Kidney (tissue), 14 donors: ENCODE results near the gene NOP14. TPM values are rescaled to one million over a fixed set of nuclear protein-coding genes. Genes with fewer than 3 reads are reported as not detected.

ENCODE experiments used
- DNase-seq, 5 donors: peaks; one replicate each; pipeline ENCODE4 v3.0.0-alpha.2; 2013 to 2020
- FAIRE-seq: peaks from 2 replicates; lab custom pipeline; 2012; peaks lifted over from hg19 to GRCh38; lab: Jason Lieb, UNC
- H3K27ac ChIP-seq, 2 donors: one replicate each; pipeline ENCODE4 v1.7.0; 2013; ENCODE audit warnings: low read depth in 2 of 2, low read length in 2 of 2, inconsistent platforms in 1 of 2
- H3K27me3 ChIP-seq: one replicate; pipeline ENCODE4 v1.7.1; 2013; ENCODE audit warnings: low read length, inconsistent platforms; ENCODE audit not compliant: control insufficient read depth, insufficient read depth
- H3K36me3 ChIP-seq, 3 donors: one replicate each; pipeline versions ENCODE4 v1.7.0 to v1.7.1; 2013; ENCODE audit warnings: low read length in 3 of 3, control low read depth in 1 of 3, inconsistent platforms in 1 of 3; ENCODE audit not compliant: insufficient read depth in 3 of 3, control insufficient read depth in 2 of 3
- H3K4me1 ChIP-seq, 3 donors: one replicate each; pipeline versions ENCODE4 v1.7.0 to v1.7.1; 2013; ENCODE audit warnings: low read length in 3 of 3, inconsistent platforms in 1 of 3, low read depth in 1 of 3; ENCODE audit not compliant: control insufficient read depth in 2 of 3, insufficient read depth in 2 of 3
- H3K4me3 ChIP-seq, 3 donors: one replicate each; pipeline versions ENCODE4 v1.7.0 to v1.8.1; 2013; ENCODE audit warnings: low read length in 3 of 3, control low read depth in 1 of 3, inconsistent platforms in 1 of 3
- H3K9ac ChIP-seq, 3 donors: one replicate each; pipeline versions ENCODE4 v1.7.0 to v1.7.1; 2013; ENCODE audit warnings: low read length in 3 of 3, control low read depth in 1 of 3, inconsistent platforms in 1 of 3
- H3K9me3 ChIP-seq, 3 donors: one replicate each; pipeline versions ENCODE4 v1.7.0 to v1.7.1; 2013; ENCODE audit warnings: low read length in 3 of 3, control low read depth in 1 of 3, inconsistent platforms in 1 of 3; ENCODE audit not compliant: control insufficient read depth in 2 of 3, insufficient read depth in 1 of 3
- intact Hi-C: fragments of 100-400 bp; cut with DNase I; formaldehyde crosslinking; loops from one replicate; pipeline ENCODE4 v1.11.1; 2022
- polyA plus RNA-seq: library from polyadenylated mRNA; stranded (reverse); fragments of 350-450 nt; fragmentation: Illumina TruSeq; extraction: RNeasy Lipid Tissue Mini Kit (QIAGEN cat#74804); gene quantifications from one replicate; pipeline ENCODE4 v1.2.3, GENCODE V29; 2014; ENCODE audit warnings: low read depth, low replicate concordance; ENCODE audit not compliant: insufficient read depth
- total RNA-seq: library from RNA; stranded (reverse); fragmentation: NEBNext Ultra II Directional; extraction: Animal tissue kit (Norgen Biotek cat#: 25700); gene quantifications from one replicate; pipeline ENCODE4 v1.2.1, GENCODE V29; 2021
- TF ChIP-seq, protein P1 (sequence below): IDR thresholded peaks from 3 replicates; pipeline ENCODE4 v1.5.1; 2012; ENCODE audit warnings: mild to moderate bottlenecking, moderate library complexity, borderline replicate concordance; ENCODE audit not compliant: insufficient read depth; ENCODE audit errors: extremely low read depth
- donor health status: control.
- donor health status: control.
- donor health status: control.
- donor health status: control.
- donor health status: control.
- donor health status: DM: yes; HTN: yes; CAD: no.
- donor health status: Normal renal cell carcinoma (clear cell type).

The NOP14 gene
- total and polyA plus RNA-seq, 2 donors from 2014 or later, result 15.1 to 22.0 TPM

DNA sequence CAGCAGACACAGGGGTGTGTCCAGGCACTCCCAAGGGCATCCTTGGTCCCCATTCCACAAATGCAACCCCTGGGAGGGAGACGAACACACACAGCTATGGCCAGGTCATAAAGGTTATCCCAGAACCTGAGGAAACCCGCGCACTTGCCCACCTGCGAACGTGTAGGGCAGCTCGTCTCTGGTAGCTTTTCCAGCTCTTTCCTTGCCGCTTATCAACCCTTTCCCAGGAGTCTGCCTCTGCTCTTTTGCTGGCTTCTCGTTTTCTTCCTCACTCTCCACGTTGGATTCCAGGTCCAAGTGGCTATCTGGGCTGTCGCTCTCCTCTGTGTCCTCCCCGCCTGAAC, 13.5 kb downstream of the NOP14 start:
- Histone ChIP-seq H3K4me3 (no peak overlapping the region), H3K36me3 (peaks cover 9 to 58% (median 49%) of the 10 kb centered on the region in 3 donors), H3K4me1 (peaks cover 0 to 6% (median 5%) of the 10 kb centered on the region in 3 donors), H3K9me3 (no peaks in the 10 kb centered on the region), H3K27me3 (no peaks in the 10 kb centered on the region), H3K9ac (no peak overlapping the region), H3K27ac (no peak overlapping the region)
- FAIRE-seq (no peak), DNase-seq (no peak)
- TF ChIP-seq, protein P1, sequence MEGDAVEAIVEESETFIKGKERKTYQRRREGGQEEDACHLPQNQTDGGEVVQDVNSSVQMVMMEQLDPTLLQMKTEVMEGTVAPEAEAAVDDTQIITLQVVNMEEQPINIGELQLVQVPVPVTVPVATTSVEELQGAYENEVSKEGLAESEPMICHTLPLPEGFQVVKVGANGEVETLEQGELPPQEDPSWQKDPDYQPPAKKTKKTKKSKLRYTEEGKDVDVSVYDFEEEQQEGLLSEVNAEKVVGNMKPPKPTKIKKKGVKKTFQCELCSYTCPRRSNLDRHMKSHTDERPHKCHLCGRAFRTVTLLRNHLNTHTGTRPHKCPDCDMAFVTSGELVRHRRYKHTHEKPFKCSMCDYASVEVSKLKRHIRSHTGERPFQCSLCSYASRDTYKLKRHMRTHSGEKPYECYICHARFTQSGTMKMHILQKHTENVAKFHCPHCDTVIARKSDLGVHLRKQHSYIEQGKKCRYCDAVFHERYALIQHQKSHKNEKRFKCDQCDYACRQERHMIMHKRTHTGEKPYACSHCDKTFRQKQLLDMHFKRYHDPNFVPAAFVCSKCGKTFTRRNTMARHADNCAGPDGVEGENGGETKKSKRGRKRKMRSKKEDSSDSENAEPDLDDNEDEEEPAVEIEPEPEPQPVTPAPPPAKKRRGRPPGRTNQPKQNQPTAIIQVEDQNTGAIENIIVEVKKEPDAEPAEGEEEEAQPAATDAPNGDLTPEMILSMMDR, result no peak
- intact Hi-C loops, result no loop called here

DNA sequence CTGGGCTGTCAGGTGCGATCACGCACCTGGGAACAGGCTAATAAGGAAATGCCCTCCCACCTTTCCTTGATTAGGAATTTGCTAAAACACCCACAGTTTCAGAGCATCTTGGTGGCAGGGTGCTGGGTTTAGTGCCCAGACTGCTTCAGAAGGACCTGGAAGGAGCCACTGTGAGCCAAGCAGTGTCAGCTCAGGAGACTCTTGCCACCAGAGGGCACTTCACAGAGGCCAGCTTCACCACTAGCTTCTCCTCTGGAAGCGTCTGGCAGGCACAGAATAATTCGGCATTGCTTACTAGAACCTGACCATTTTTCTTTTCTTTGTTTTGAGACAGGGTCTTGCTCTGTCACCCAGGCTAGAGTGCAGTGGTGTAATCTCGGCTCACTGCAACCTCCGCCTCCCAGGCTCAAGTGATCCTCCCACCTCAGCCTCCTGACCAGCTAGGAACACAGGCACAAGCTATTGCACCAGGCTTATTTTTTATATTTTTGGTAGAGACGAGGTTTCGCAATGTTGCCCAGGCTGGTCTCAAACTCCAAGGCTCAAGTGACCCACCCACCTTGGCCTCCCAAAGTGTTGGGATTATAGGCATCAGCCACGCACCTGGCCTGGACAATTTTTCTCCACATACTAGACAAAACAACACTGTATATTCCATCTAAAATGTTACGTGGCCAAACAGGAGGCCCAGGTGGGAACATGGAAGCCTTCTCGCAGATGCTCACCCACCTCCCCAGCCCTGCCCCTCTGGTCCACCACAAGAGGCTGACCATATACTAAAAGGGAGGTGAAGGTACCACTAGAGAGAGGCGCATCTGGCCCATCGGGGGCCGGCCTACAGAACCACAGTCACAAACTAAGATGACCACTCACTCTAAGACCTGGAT, 14.1 kb downstream of the NOP14 start:
- H3K27ac ChIP-seq, result no peak overlapping the region
- H3K36me3 ChIP-seq, result peaks cover 9 to 62% (median 49%) of the 10 kb centered on the region in 3 donors
- TF ChIP-seq, protein P1, result peak; percentile 41
- H3K9ac ChIP-seq, result no peak overlapping the region
- H3K4me3 ChIP-seq, result no peak overlapping the region
- FAIRE-seq, result no peak
- no peaks in the 10 kb centered on the region for H3K27me3 ChIP-seq
- DNase-seq, result peak in 1 of 5 donors; percentile 31
- H3K4me1 ChIP-seq, result peaks cover 0 to 6% (median 5%) of the 10 kb centered on the region in 3 donors
- intact Hi-C loops, result no loop called here
- no peaks in the 10 kb centered on the region for H3K9me3 ChIP-seq

DNA sequence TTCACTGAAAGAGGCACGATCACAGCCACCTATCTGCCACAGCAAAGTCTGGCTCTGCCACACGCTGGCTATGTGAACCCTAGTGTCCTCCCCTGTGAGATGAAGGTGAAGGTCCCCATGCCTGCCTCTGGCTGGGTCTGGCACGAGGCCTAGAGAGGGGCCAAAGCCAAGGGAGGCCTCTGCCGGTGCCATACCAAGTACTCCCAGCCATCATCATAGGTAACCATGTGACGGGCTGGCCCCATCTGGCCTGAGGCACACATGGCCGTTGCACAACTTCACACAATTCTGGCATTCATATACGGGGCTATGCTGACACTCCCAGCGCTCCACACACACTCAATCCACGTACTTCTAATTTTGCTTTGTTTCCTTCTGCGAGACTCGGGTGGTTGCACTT, 15.3 kb downstream of the NOP14 start:
- H3K9ac ChIP-seq, result no peak overlapping the region
- TF ChIP-seq, protein P1, result no peak
- no peaks in the 10 kb centered on the region for H3K27me3 ChIP-seq
- FAIRE-seq, result no peak
- no peaks in the 10 kb centered on the region for H3K9me3 ChIP-seq
- H3K36me3 ChIP-seq, result peaks cover 9 to 61% (median 50%) of the 10 kb centered on the region in 3 donors
- H3K4me1 ChIP-seq, result peaks cover 0 to 6% (median 0%) of the 10 kb centered on the region in 3 donors
- intact Hi-C loops, result no loop called here
- no peak overlapping the region for H3K4me3 ChIP-seq
- H3K27ac ChIP-seq, result no peak overlapping the region
- no peak for DNase-seq
